Activated naive CD4-positive, alpha-beta T cell treated with anti-CD3 and anti-CD28 coated beads, Interleukin-2, amount 50 U/mL, for 24 hours (primary cell): Measurements from ENCODE around the gene GLIS1.

Experiments
- H3K27ac Mint-ChIP-seq: one replicate; pipeline ENCODE4 v1.8.0; 2021; ENCODE audit warnings: mild to moderate bottlenecking, mixed read lengths
- H3K27me3 Mint-ChIP-seq: one replicate; pipeline ENCODE4 v1.8.0; 2021; ENCODE audit warnings: mixed read lengths
- H3K36me3 Mint-ChIP-seq: one replicate; pipeline ENCODE4 v1.8.0; 2021; ENCODE audit warnings: mixed read lengths
- H3K4me1 Mint-ChIP-seq: one replicate; pipeline ENCODE4 v1.8.0; 2021; ENCODE audit warnings: mixed read lengths
- H3K4me3 Mint-ChIP-seq: one replicate; pipeline ENCODE4 v1.8.0; 2021; ENCODE audit warnings: mild to moderate bottlenecking, mixed read lengths
- H3K9me3 Mint-ChIP-seq: one replicate; pipeline ENCODE4 v1.8.0; 2021; ENCODE audit warnings: mixed read lengths

The GLIS1 gene

DNA sequence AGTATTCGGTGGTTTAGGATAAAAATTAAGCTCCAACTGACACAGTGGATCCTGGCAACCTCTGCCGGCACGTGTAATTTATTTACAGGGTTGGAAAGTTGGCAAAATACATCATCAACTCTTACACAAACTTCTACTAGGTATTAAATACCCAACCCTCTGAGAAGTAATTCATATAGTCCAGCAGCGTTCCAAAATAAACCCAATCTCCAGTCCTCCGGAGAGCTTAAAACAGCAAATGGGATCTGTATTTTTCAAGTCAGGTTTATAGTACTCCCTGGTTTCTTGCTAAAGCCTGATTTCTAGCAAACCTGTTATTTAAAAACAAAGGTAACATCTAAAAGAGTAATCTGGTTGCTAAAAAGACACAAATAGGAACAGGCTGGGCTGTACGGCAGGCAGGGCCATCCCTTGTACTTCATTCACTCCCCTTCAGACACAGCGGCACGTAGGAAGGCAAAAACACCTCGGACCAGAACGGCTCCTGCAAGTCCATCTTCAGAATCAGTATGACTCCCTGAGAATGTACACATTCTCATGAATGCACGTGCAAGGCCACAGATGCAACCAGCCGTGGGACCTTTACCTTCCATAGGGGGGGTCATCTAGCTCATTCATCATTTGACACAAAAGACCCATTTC lies 8.6 kb downstream of the GLIS1 start:
- no peaks in the 10 kb centered on the region for H3K36me3 Mint-ChIP-seq
- H3K4me1 Mint-ChIP-seq, result no peaks in the 10 kb centered on the region
- no peak overlapping the region for H3K27ac Mint-ChIP-seq
- no peaks in the 10 kb centered on the region for H3K9me3 Mint-ChIP-seq
- peaks cover 6% of the 10 kb centered on the region for H3K27me3 Mint-ChIP-seq
- H3K4me3 Mint-ChIP-seq, result no peak overlapping the region

GRCh38 chr1:53729456-53730223 lies 9.3 kb downstream of the GLIS1 start:
- Mint-ChIP-seq H3K36me3 (no peaks in the 10 kb centered on the region), H3K4me3 (no peak overlapping the region), H3K4me1 (no peaks in the 10 kb centered on the region), H3K27me3 (peaks cover 4% of the 10 kb centered on the region), H3K27ac (no peak overlapping the region), H3K9me3 (no peaks in the 10 kb centered on the region)

- no peaks in the 10 kb centered on the region for H3K4me1 Mint-ChIP-seq
- no peaks in the 10 kb centered on the region for H3K9me3 Mint-ChIP-seq
- no peak overlapping the region for H3K4me3 Mint-ChIP-seq
- H3K36me3 Mint-ChIP-seq, result no peaks in the 10 kb centered on the region
- H3K27me3 Mint-ChIP-seq, result peaks cover 1% of the 10 kb centered on the region
- no peak overlapping the region for H3K27ac Mint-ChIP-seq
Measured at GRCh38 chr1:53728702-53729455, 10.1 kb downstream of the GLIS1 start.

DNA sequence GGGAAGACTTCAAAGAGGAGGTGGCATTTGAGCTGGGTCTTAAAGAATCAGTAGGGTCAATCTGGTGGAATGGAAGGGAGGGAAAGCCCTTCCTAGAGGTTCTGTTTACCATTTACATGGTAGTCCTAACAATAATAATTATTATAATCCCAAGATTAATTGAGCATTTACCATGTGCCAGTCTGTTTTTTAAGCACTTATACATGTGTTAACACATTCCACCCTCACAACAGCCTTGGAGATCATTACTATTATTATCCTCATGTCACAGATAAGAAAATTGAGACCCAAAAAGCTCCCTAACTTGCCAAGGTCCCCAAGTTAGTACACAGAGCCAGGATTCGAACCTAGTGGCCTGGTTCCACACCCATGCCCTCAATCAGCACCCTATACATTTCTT lies 10.8 kb downstream of the GLIS1 start:
- no peak overlapping the region for H3K27ac Mint-ChIP-seq
- H3K9me3 Mint-ChIP-seq, result no peaks in the 10 kb centered on the region
- no peaks in the 10 kb centered on the region for H3K4me1 Mint-ChIP-seq
- peaks cover 1% of the 10 kb centered on the region for H3K27me3 Mint-ChIP-seq
- no peak overlapping the region for H3K4me3 Mint-ChIP-seq
- H3K36me3 Mint-ChIP-seq, result no peaks in the 10 kb centered on the region

GRCh38 chr1:53727461-53728092 lies 11.4 kb downstream of the GLIS1 start:
- Mint-ChIP-seq H3K36me3 (no peaks in the 10 kb centered on the region), H3K27me3 (no peaks in the 10 kb centered on the region), H3K27ac (no peak overlapping the region), H3K9me3 (no peaks in the 10 kb centered on the region), H3K4me3 (no peak overlapping the region), H3K4me1 (no peaks in the 10 kb centered on the region)

DNA sequence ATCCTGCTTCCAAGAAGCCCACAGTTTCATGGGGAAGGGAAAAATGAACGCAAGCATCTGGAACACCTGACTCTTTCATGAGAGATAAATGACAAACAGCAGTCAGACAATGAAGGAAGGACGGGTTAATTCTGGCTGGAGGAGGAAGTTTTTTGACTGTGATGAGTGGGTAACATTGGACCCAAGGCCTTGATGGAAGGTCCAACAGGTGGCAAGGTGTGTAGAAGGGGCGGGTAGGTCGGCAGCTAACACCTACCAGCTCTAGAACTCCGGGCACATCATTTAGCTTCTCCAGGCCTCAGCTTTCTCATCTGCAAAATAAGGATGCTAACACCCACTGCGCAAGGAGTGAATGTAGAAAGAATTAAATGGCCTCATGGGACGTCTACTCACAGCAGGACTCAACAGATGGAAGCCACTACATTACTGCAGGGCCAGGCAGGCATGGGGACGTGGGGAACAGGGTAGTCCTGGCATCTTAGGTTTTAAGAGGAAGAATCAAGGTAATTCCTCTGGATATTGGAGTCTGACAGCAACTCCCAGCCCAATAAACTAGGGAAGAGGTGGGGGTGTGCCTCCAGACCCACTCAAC lies 12.9 kb downstream of the GLIS1 start:
- Mint-ChIP-seq H3K36me3 (no peaks in the 10 kb centered on the region), H3K4me3 (no peak overlapping the region), H3K27ac (no peak overlapping the region), H3K9me3 (no peaks in the 10 kb centered on the region), H3K27me3 (no peaks in the 10 kb centered on the region), H3K4me1 (no peaks in the 10 kb centered on the region)

DNA sequence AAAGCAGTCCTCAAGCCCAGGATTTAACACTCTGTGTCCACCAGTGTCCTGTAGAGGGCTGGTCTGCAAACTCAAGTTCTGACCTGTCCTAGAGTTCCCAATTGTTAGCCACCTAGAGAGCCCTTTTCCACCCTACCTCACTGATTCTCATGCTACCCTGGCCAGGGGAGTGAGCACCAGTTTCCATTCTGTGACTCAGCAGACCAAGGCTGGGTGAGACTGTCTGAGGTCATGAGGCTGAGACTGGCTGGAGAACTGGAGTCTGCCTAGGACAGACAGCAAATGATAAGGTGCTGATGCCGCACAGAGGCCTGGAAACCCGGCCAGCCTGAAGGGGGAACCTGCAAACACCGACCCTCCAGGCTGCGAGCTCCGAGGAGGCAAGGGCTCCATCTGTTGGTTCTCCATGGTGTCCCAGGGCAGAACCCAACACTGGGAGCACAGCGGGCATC lies 13.7 kb downstream of the GLIS1 start:
- no peaks in the 10 kb centered on the region for H3K27me3 Mint-ChIP-seq
- no peak overlapping the region for H3K4me3 Mint-ChIP-seq
- no peaks in the 10 kb centered on the region for H3K36me3 Mint-ChIP-seq
- no peak overlapping the region for H3K27ac Mint-ChIP-seq
- no peaks in the 10 kb centered on the region for H3K9me3 Mint-ChIP-seq
- no peaks in the 10 kb centered on the region for H3K4me1 Mint-ChIP-seq

- no peaks in the 10 kb centered on the region for H3K9me3 Mint-ChIP-seq
- no peaks in the 10 kb centered on the region for H3K36me3 Mint-ChIP-seq
- H3K4me1 Mint-ChIP-seq, result no peaks in the 10 kb centered on the region
- H3K27me3 Mint-ChIP-seq, result no peaks in the 10 kb centered on the region
- H3K4me3 Mint-ChIP-seq, result no peak overlapping the region
- no peak overlapping the region for H3K27ac Mint-ChIP-seq
Measured at GRCh38 chr1:53722025-53722424, 16.9 kb downstream of the GLIS1 start.

- Mint-ChIP-seq H3K4me3 (no peak overlapping the region), H3K27ac (no peak overlapping the region), H3K4me1 (no peaks in the 10 kb centered on the region), H3K27me3 (no peaks in the 10 kb centered on the region), H3K9me3 (no peaks in the 10 kb centered on the region), H3K36me3 (no peaks in the 10 kb centered on the region)
Measured at GRCh38 chr1:53721088-53721487, 17.9 kb downstream of the GLIS1 start.

- no peaks in the 10 kb centered on the region for H3K9me3 Mint-ChIP-seq
- no peaks in the 10 kb centered on the region for H3K4me1 Mint-ChIP-seq
- no peaks in the 10 kb centered on the region for H3K27me3 Mint-ChIP-seq
- no peak overlapping the region for H3K4me3 Mint-ChIP-seq
- no peak overlapping the region for H3K27ac Mint-ChIP-seq
- no peaks in the 10 kb centered on the region for H3K36me3 Mint-ChIP-seq
Measured at GRCh38 chr1:53719469-53719868, 19.5 kb downstream of the GLIS1 start.

- Mint-ChIP-seq H3K27ac (no peak overlapping the region), H3K36me3 (no peaks in the 10 kb centered on the region), H3K4me3 (no peak overlapping the region), H3K27me3 (no peaks in the 10 kb centered on the region), H3K9me3 (no peaks in the 10 kb centered on the region), H3K4me1 (no peaks in the 10 kb centered on the region)
Measured at GRCh38 chr1:53718443-53718842, 20.5 kb downstream of the GLIS1 start.

GRCh38 chr1:53717025-53717804 lies 21.7 kb downstream of the GLIS1 start:
- Mint-ChIP-seq H3K9me3 (no peaks in the 10 kb centered on the region), H3K4me3 (no peak overlapping the region), H3K36me3 (no peaks in the 10 kb centered on the region), H3K4me1 (no peaks in the 10 kb centered on the region), H3K27ac (no peak overlapping the region), H3K27me3 (peaks cover 4% of the 10 kb centered on the region)

GRCh38 chr1:53716150-53716549 lies 22.8 kb downstream of the GLIS1 start:
- H3K4me1 Mint-ChIP-seq, result no peaks in the 10 kb centered on the region

GRCh38 chr1:53715478-53715877 lies 23.5 kb downstream of the GLIS1 start:
- H3K4me1 Mint-ChIP-seq, result no peaks in the 10 kb centered on the region
- H3K36me3 Mint-ChIP-seq, result no peaks in the 10 kb centered on the region
- no peaks in the 10 kb centered on the region for H3K9me3 Mint-ChIP-seq
- no peak overlapping the region for H3K27ac Mint-ChIP-seq
- no peak overlapping the region for H3K4me3 Mint-ChIP-seq
- H3K27me3 Mint-ChIP-seq, result peaks cover 4% of the 10 kb centered on the region

More at GRCh38 chr1:53716150-53716549, 22.8 kb downstream of the GLIS1 start:
- H3K9me3 Mint-ChIP-seq, result no peaks in the 10 kb centered on the region
- no peaks in the 10 kb centered on the region for H3K36me3 Mint-ChIP-seq
- peaks cover 4% of the 10 kb centered on the region for H3K27me3 Mint-ChIP-seq
- H3K4me3 Mint-ChIP-seq, result no peak overlapping the region
- no peak overlapping the region for H3K27ac Mint-ChIP-seq

GRCh38 chr1:53712276-53712675 lies 26.7 kb downstream of the GLIS1 start:
- Mint-ChIP-seq H3K27me3 (peaks cover 4% of the 10 kb centered on the region), H3K4me1 (no peaks in the 10 kb centered on the region), H3K27ac (no peak overlapping the region), H3K4me3 (no peak overlapping the region), H3K36me3 (no peaks in the 10 kb centered on the region), H3K9me3 (no peaks in the 10 kb centered on the region)
